T-cell (primary cell): ENCODE results near the gene HUWE1. TPM values are rescaled to one million over a fixed set of nuclear protein-coding genes. Genes with fewer than 3 reads are reported as not detected.
"Not testable (repeated sequence)": the region's sequence is repeated elsewhere in the genome, so short reads cannot be mapped to it uniquely, and the experiment has no call there.

ENCODE experiments used
- ATAC-seq, 4 experiments: fragments of 200-7000 bp in 3 of 4; fragments of 150-1000 bp in 1 of 4; cut with Tn5 transposase; replicated peaks in 1 of 4; 1 replicate in 3 of 4; 2 replicates in 1 of 4; pipeline ENCODE4 v1.10.0; 2021; ENCODE audit warnings: moderate library complexity in 3 of 4, mild to moderate bottlenecking in 2 of 4, moderate number of reproducible peaks in 1 of 4
- CTCF ChIA-PET, 2 donors: fragments of 300-600 bp; sonication (Branson Sonifier 250); formaldehyde crosslinking; loops; one replicate each; lab custom pipeline; 2022; ENCODE audit warnings: antibody characterized with exemption in 2 of 2; lab: Charles Lee
- POLR2A ChIA-PET, 2 donors: fragments of 300-600 bp; sonication (Branson Sonifier 250); formaldehyde crosslinking; loops; one replicate each; lab custom pipeline; 2022; ENCODE audit warnings: antibody characterized with exemption in 2 of 2; lab: Charles Lee
- DNase-seq, 35 experiments: peaks; one replicate each; pipeline versions ENCODE4 v3.0.0 to v3.0.0-alpha.2; 2013 to 2023
- H3K27ac ChIP-seq: one replicate; pipeline ENCODE4 v1.5.1; 2013; ENCODE audit warnings: low read length
- H3K27me3 ChIP-seq, 2 experiments: replicated peaks in 1 of 2; 1 replicate in 1 of 2; 2 replicates in 1 of 2; pipeline versions ENCODE4 v1.6.1 to v1.7.0; 2013; ENCODE audit warnings: low read length in 1 of 2, mixed read lengths in 1 of 2; ENCODE audit not compliant: control insufficient read depth in 2 of 2, insufficient read depth in 2 of 2; ENCODE audit errors: extremely low read depth in 1 of 2
- H3K36me3 ChIP-seq, 2 donors: 1 replicate in 1 of 2; 2 replicates in 1 of 2; pipeline versions ENCODE4 v1.6.1 to v1.7.0; 2013; ENCODE audit warnings: low read length in 1 of 2; ENCODE audit not compliant: control insufficient read depth in 2 of 2, insufficient read depth in 1 of 2; ENCODE audit errors: extremely low read depth in 1 of 2
- H3K4me1 ChIP-seq, 2 experiments: 1 replicate in 1 of 2; 2 replicates in 1 of 2; pipeline versions ENCODE4 v1.6.1 to v1.7.0; 2013; ENCODE audit warnings: low read length in 2 of 2, mixed read lengths in 1 of 2; ENCODE audit not compliant: insufficient read depth in 2 of 2, control insufficient read depth in 1 of 2; ENCODE audit errors: extremely low read depth in 1 of 2
- H3K4me3 ChIP-seq, 2 donors: 1 replicate in 1 of 2; 2 replicates in 1 of 2; pipeline versions ENCODE4 v1.5.1 to v1.7.0; 2013; ENCODE audit warnings: mild to moderate bottlenecking in 2 of 2, low read length in 1 of 2, moderate library complexity in 1 of 2; ENCODE audit not compliant: control insufficient read depth in 1 of 2; ENCODE audit errors: extremely low read depth in 1 of 2
- H3K9me3 ChIP-seq: 2 replicates; pipeline ENCODE4 v1.7.0; 2013
- H3K27ac Mint-ChIP-seq, 2 donors: one replicate each; pipeline ENCODE4 v1.8.0; 2020 to 2021; ENCODE audit warnings: mild to moderate bottlenecking in 2 of 2, mixed read lengths in 2 of 2
- H3K27me3 Mint-ChIP-seq, 2 donors: one replicate each; pipeline ENCODE4 v1.8.0; 2021 to 2022; ENCODE audit warnings: mixed read lengths in 2 of 2
- H3K36me3 Mint-ChIP-seq: one replicate; pipeline ENCODE4 v1.8.0; 2021; ENCODE audit warnings: mixed read lengths
- H3K4me1 Mint-ChIP-seq, 3 donors: one replicate each; pipeline ENCODE4 v1.8.0; 2020 to 2022; ENCODE audit warnings: mixed read lengths in 3 of 3, mild to moderate bottlenecking in 1 of 3
- H3K4me3 Mint-ChIP-seq, 3 donors: one replicate each; pipeline ENCODE4 v1.8.0; 2020 to 2022; ENCODE audit warnings: mild to moderate bottlenecking in 3 of 3, mixed read lengths in 3 of 3, moderate library complexity in 3 of 3
- H3K9me3 Mint-ChIP-seq, 3 donors: one replicate each; pipeline ENCODE4 v1.8.0; 2020 to 2022; ENCODE audit warnings: mixed read lengths in 3 of 3
- WGBS: methylation state at CpG from one replicate; pipeline ENCODE4 v1.1.5; 2013; ENCODE audit warnings: missing lambda C conversion rate; ENCODE audit not compliant: insufficient coverage; 5-methylcytosine and 5-hydroxymethylcytosine counted together
- total RNA-seq, 35 experiments: library from RNA in 6 of 35; stranded (reverse) in 6 of 35; fragments of 120-200 nt in 1 of 35; gene quantifications; one replicate each; pipeline versions ENCODE4 v1.2.1 to v1.2.4 and lab custom pipeline; 2013 to 2026

The HUWE1 gene
- total RNA-seq, 5 donors from 2014 or later (not counting 1 experiment from before 2014, with no cell fraction given) = 153 to 214 (median 179) TPM

DNA sequence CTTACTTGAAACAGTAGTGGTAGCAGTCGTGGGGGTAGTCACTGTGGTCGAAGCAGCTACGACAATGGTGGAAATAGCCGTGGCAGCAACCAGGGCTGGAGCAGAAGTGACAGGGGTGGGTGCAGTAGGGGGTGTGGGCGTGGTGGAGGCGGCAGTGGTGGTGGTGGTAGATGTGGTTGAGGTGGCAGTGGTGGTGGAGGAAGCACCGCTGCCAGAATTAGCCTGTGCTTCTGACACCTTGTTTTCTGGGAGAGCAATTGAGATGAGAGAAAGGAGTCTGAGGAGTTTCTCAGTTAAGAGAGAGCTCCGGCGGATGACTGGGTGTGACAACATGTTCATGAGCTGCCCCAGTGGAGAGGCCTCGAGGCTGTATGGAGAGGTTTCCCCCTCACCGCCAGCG lies 138.9 kb downstream of the HUWE1 start:
- Mint-ChIP-seq H3K27ac (peak overlapping the region in 1 of 2 donors; percentile 52), H3K9me3 (no peaks in the 10 kb centered on the region)

GRCh38 chrX:53544936-53545335 lies 141.6 kb downstream of the HUWE1 start:
- Mint-ChIP-seq H3K4me3 (no peak overlapping the region), H3K27me3 (peaks cover 0 to 18% of the 10 kb centered on the region in 2 donors), H3K9me3 (no peaks in the 10 kb centered on the region), H3K27ac (no peak overlapping the region), H3K4me1 (no peaks in the 10 kb centered on the region), H3K36me3 (peaks cover 26% of the 10 kb centered on the region)
- ChIA-PET POLR2A (no interaction called here), CTCF (no interaction called here)
- Histone ChIP-seq H3K4me1 (peaks cover 0 to 6% of the 10 kb centered on the region in 2 experiments), H3K27me3 (no peaks in the 10 kb centered on the region), H3K4me3 (no peak overlapping the region), H3K9me3 (no peaks in the 10 kb centered on the region), H3K27ac (no peak overlapping the region), H3K36me3 (peaks cover 7 to 91% of the 10 kb centered on the region in 2 donors)
- DNase-seq = no peak
- ATAC-seq = no peak
- no CpG with 5 or more reads among the region's 9 CpGs for WGBS

More for the DNA sequence above, 138.9 kb downstream of the HUWE1 start:
- ATAC-seq (peak in 1 of 4 experiments; percentile 26), DNase-seq (peak in 5 of 35 experiments; percentile 0 to 17 (median 2))
- WGBS = 37% methylated on average over 3 of the region's 12 CpGs
- ChIA-PET CTCF (no interaction called here), POLR2A (no interaction called here)
- Histone ChIP-seq H3K36me3 (peaks cover 9 to 95% of the 10 kb centered on the region in 2 donors), H3K27me3 (no peaks in the 10 kb centered on the region), H3K9me3 (no peaks in the 10 kb centered on the region), H3K27ac (no peak overlapping the region), H3K4me3 (no peak overlapping the region), H3K4me1 (peaks cover 0 to 6% of the 10 kb centered on the region in 2 experiments)
- Mint-ChIP-seq H3K4me3 (no peak overlapping the region), H3K36me3 (peaks cover 37% of the 10 kb centered on the region), H3K4me1 (no peaks in the 10 kb centered on the region), H3K27me3 (peaks cover 0 to 12% of the 10 kb centered on the region in 2 donors)

DNA sequence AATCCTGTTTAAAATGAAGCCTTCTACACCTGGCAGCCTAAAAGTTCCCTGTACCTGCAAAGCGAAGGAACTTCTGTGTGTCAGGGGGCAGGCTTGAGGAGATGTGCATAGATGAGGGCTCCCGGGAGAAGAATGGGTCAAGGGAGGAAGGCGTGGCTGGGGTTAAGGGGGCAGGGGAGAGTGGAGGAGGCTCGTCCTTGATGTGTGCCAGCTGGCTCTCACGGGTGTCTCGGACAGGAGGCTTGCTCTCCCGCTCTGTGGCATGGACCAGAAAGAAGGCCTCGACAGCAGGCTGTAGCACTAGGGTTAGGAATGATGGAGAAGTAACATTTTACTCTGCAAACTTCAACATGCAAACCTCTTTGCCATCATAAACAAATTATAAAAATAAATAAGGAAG lies 147.7 kb downstream of the HUWE1 start:
- H3K4me1 Mint-ChIP-seq = no peaks in the 10 kb centered on the region
- no peaks in the 10 kb centered on the region for H3K9me3 Mint-ChIP-seq
- CTCF ChIA-PET = no interaction called here
- no peak overlapping the region for H3K27ac Mint-ChIP-seq
- peaks cover 37% of the 10 kb centered on the region for H3K36me3 Mint-ChIP-seq
- H3K27me3 Mint-ChIP-seq = peaks cover 0 to 11% of the 10 kb centered on the region in 2 donors
- Histone ChIP-seq H3K9me3 (no peaks in the 10 kb centered on the region), H3K27ac (no peak overlapping the region), H3K27me3 (no peaks in the 10 kb centered on the region), H3K4me3 (no peak overlapping the region), H3K36me3 (peaks cover 8 to 93% of the 10 kb centered on the region in 2 donors), H3K4me1 (no peaks in the 10 kb centered on the region)
- no CpG with 5 or more reads among the region's 8 CpGs for WGBS
- DNase-seq = no peak
- POLR2A ChIA-PET = no interaction called here
- ATAC-seq = no peak
- no peak overlapping the region for H3K4me3 Mint-ChIP-seq

GRCh38 chrX:53531255-53531966 lies 155.1 kb downstream of the HUWE1 start:
- H3K27ac Mint-ChIP-seq, H3K4me1 ChIP-seq, H3K9me3 Mint-ChIP-seq, H3K4me1 Mint-ChIP-seq, H3K4me3 ChIP-seq, CTCF ChIA-PET, POLR2A ChIA-PET, H3K4me3 Mint-ChIP-seq, H3K27me3 ChIP-seq, ATAC-seq, H3K27me3 Mint-ChIP-seq, H3K9me3 ChIP-seq, DNase-seq, H3K27ac ChIP-seq: not testable (repeated sequence)
- 100% methylated on average over 8 of the region's 21 CpGs for WGBS
- peaks cover 0 to 35% of the 10 kb centered on the region in 2 donors for H3K36me3 ChIP-seq
- peaks cover 21% of the 10 kb centered on the region for H3K36me3 Mint-ChIP-seq

DNA sequence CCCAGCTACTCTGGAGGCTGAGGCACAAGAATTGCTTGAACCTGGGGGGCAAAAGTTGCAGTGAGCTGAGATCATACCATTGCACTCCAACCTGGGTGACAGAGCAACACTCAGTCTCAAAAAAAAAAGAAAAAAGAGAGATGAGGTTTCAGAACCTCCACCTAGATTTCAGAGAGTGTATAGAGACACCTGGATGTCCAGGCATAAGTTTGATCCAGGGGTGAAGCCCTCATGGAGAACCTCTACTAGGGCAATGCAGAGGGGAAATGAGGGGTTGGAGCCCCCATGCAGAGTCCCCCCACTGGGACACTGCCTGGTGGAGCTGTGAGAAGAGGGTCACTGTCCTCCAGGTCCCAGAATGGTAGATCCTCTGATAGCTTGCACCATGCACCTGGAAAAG lies 159.5 kb downstream of the HUWE1 start:
- no peaks in the 10 kb centered on the region for H3K9me3 ChIP-seq
- no peak for DNase-seq
- H3K36me3 Mint-ChIP-seq = no peaks in the 10 kb centered on the region
- no peaks in the 10 kb centered on the region for H3K36me3 ChIP-seq
- CTCF ChIA-PET = no interaction called here
- no peak for ATAC-seq
- H3K27me3 ChIP-seq = no peaks in the 10 kb centered on the region
- H3K4me3 ChIP-seq = no peak overlapping the region
- H3K27ac ChIP-seq = no peak overlapping the region
- no peaks in the 10 kb centered on the region for H3K4me1 ChIP-seq
- no peaks in the 10 kb centered on the region for H3K4me1 Mint-ChIP-seq
- H3K9me3 Mint-ChIP-seq = peaks cover 0 to 4% (median 1%) of the 10 kb centered on the region in 3 donors
- no peak overlapping the region for H3K4me3 Mint-ChIP-seq
- POLR2A ChIA-PET = no interaction called here
- H3K27me3 Mint-ChIP-seq = peaks cover 2 to 13% of the 10 kb centered on the region in 2 donors
- no peak overlapping the region for H3K27ac Mint-ChIP-seq

GRCh38 chrX:53511322-53511721 lies 175.2 kb downstream of the HUWE1 start:
- CTCF ChIA-PET = no interaction called here
- no CpG with 5 or more reads among the region's 2 CpGs for WGBS

More at GRCh38 chrX:53511322-53511721, 175.2 kb downstream of the HUWE1 start:
- Histone ChIP-seq H3K4me3 (no peak overlapping the region), H3K27ac (no peak overlapping the region), H3K36me3 (no peaks in the 10 kb centered on the region), H3K9me3 (no peaks in the 10 kb centered on the region), H3K4me1 (no peaks in the 10 kb centered on the region), H3K27me3 (no peaks in the 10 kb centered on the region)
- DNase-seq (no peak), ATAC-seq (no peak)
- Mint-ChIP-seq H3K36me3 (no peaks in the 10 kb centered on the region), H3K9me3 (no peaks in the 10 kb centered on the region), H3K4me3 (no peak overlapping the region), H3K27ac (no peak overlapping the region), H3K4me1 (no peaks in the 10 kb centered on the region), H3K27me3 (peaks cover 3 to 8% of the 10 kb centered on the region in 2 donors)
- POLR2A ChIA-PET = interaction anchor here in 1 of 2 donors (0.6 kb wide), 1 partner anchor 192 kb away, joined by 7 read pairs; no protein-coding TSS in a partner anchor
